Peyer's patch (tissue), 4 donors: ENCODE data around the gene SLIT2.

Experiments
- POLR2A ChIP-seq, 2 donors: fragments of 450-650 bp; IDR thresholded peaks; one replicate each; pipeline ENCODE4 v1.5.1; 2017; ENCODE audit warnings: antibody characterized with exemption in 2 of 2, mild to moderate bottlenecking in 2 of 2, moderate library complexity in 2 of 2
- TF ChIP-seq, protein P1 (sequence below), 6 experiments: fragments of 450-650 bp in 4 of 6; fragments of 200-600 bp in 2 of 6; sonication (generic) in 1 of 6; IDR thresholded peaks; one replicate each; pipeline ENCODE4 v1.5.1; 2017 to 2019; ENCODE audit warnings: antibody characterized with exemption in 6 of 6, mild to moderate bottlenecking in 3 of 6, moderate library complexity in 1 of 6

DNA sequence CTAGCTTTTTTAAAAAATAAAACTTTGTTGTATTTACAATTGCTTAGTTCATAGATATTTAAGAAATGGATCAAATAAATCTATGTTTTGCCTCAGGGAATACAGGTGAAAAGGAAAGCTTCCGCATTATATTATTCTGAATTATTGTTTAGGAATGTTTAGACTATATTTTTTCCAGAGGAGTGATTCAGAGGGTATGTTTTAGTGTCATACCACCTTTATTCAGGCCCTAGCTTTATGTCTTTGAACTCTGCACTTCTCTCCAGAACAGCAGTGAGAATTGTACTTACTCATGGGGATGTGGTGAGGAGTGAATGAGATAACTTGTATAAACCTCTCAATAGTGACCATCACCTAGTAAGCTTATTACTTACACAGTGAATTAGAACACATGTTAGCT, 14.0 kb downstream of the SLIT2 start:
- TF ChIP-seq, protein P1, sequence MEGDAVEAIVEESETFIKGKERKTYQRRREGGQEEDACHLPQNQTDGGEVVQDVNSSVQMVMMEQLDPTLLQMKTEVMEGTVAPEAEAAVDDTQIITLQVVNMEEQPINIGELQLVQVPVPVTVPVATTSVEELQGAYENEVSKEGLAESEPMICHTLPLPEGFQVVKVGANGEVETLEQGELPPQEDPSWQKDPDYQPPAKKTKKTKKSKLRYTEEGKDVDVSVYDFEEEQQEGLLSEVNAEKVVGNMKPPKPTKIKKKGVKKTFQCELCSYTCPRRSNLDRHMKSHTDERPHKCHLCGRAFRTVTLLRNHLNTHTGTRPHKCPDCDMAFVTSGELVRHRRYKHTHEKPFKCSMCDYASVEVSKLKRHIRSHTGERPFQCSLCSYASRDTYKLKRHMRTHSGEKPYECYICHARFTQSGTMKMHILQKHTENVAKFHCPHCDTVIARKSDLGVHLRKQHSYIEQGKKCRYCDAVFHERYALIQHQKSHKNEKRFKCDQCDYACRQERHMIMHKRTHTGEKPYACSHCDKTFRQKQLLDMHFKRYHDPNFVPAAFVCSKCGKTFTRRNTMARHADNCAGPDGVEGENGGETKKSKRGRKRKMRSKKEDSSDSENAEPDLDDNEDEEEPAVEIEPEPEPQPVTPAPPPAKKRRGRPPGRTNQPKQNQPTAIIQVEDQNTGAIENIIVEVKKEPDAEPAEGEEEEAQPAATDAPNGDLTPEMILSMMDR (IDR thresholded peaks at IDR 0.05): no peak
- TF ChIP-seq POLR2A (IDR thresholded peaks at IDR 0.05): no peak
